GM19043 (cell line): ENCODE results near the gene NUDT19.

Source experiments
- ATAC-seq: cut with Tn5 transposase; IDR thresholded peaks from one replicate; pipeline ENCODE4 v1.9.1; 2021; ENCODE audit warnings: low read depth; ENCODE audit not compliant: unreplicated experiment

The NUDT19 gene

DNA sequence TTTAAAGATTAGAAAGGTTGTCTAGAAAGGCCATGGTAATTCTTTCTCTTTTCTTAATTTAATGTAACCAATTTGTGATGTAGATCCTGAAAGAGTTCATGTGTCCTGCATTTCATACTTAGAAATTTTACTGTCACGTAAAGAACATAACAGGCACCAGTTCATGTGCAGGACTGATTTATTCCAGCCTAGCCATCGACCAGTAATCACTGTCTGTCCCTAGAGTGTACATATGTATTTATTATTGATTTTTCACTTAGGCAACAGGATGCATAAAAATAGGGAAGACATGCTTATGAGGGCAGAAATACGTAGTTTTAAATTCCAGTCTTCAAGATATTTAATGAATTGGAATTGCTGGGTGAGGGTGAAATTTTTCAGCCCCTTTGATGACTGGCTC is 65.6 kb downstream of the NUDT19 start:
- no peak for ATAC-seq
